GM23338 (cell line): ENCODE measurements around the gene GAPDH. TPM values are rescaled to one million over a fixed set of nuclear protein-coding genes. Genes with fewer than 3 reads are reported as not detected.

ENCODE experiments used
- ATAC-seq: fragments of 200-7000 bp; cut with Tn5 transposase; 3 replicates; pipeline ENCODE4 v1.9.1; 2020
- DNase-seq: peaks from one replicate; pipeline ENCODE4 v3.0.0-alpha.2; 2015; ENCODE audit warnings: low spot score
- H2AFZ ChIP-seq: fragments of 200-600 bp; sonication (generic); 2 replicates; pipeline ENCODE4 v1.8.0; 2016; ENCODE audit warnings: antibody characterized with exemption, mild to moderate bottlenecking, moderate library complexity
- H3F3A ChIP-seq: fragments of 200-600 bp; sonication (generic); replicated peaks from 2 replicates; pipeline ENCODE4 v1.8.0; 2017; ENCODE audit warnings: antibody characterized with exemption, mixed run types, low read depth
- H3K27ac ChIP-seq: fragments of 200-600 bp; sonication (generic); 2 replicates; pipeline ENCODE4 v1.6.1; 2016; ENCODE audit warnings: low read depth
- H3K27me3 ChIP-seq: fragments of 200-600 bp; sonication (generic); 2 replicates; pipeline ENCODE4 v1.8.0; 2016; ENCODE audit warnings: mild to moderate bottlenecking, mixed run types, moderate library complexity; ENCODE audit not compliant: insufficient read depth
- H3K36me3 ChIP-seq: fragments of 200-600 bp; sonication (generic); 2 replicates; pipeline ENCODE4 v1.8.0; 2016; ENCODE audit warnings: mild to moderate bottlenecking; ENCODE audit not compliant: insufficient read depth
- H3K4me1 ChIP-seq: fragments of 200-600 bp; sonication (generic); 2 replicates; pipeline ENCODE4 v1.8.0; 2016; ENCODE audit warnings: mild to moderate bottlenecking, moderate library complexity; ENCODE audit not compliant: insufficient read depth
- H3K4me2 ChIP-seq: fragments of 200-600 bp; sonication (generic); 2 replicates; pipeline ENCODE4 v1.7.1; 2017; ENCODE audit warnings: mixed run types
- H3K4me3 ChIP-seq: fragments of 200-600 bp; sonication (generic); 2 replicates; pipeline ENCODE4 v1.6.1; 2016; ENCODE audit warnings: mixed run types
- H3K79me2 ChIP-seq: fragments of 200-600 bp; sonication (generic); replicated peaks from 2 replicates; pipeline ENCODE4 v1.8.0; 2017; ENCODE audit warnings: mild to moderate bottlenecking; ENCODE audit not compliant: insufficient read depth
- H3K9me2 ChIP-seq: fragments of 200-600 bp; sonication (generic); 2 replicates; pipeline ENCODE4 v1.8.0; 2017; ENCODE audit not compliant: insufficient read depth
- H4K20me1 ChIP-seq: fragments of 200-600 bp; sonication (generic); replicated peaks from 2 replicates; pipeline ENCODE4 v1.8.0; 2017; ENCODE audit warnings: mild to moderate bottlenecking; ENCODE audit not compliant: insufficient read depth
- H3K27ac Mint-ChIP-seq: 2 replicates; pipeline ENCODE4 v1.8.0; 2020; ENCODE audit warnings: inconsistent platforms, mild to moderate bottlenecking, moderate library complexity, mixed read lengths
- H3K27me3 Mint-ChIP-seq: 3 replicates; pipeline ENCODE4 v1.8.0; 2022; ENCODE audit warnings: low read depth, mild to moderate bottlenecking, moderate library complexity, mixed read lengths, inconsistent platforms; ENCODE audit not compliant: insufficient read depth, poor library complexity
- H3K36me3 Mint-ChIP-seq: 3 replicates; pipeline ENCODE4 v1.8.0; 2021; ENCODE audit warnings: low read depth, mild to moderate bottlenecking, inconsistent platforms, moderate library complexity, mixed read lengths
- H3K4me1 Mint-ChIP-seq: 3 replicates; pipeline ENCODE4 v1.8.0; 2020; ENCODE audit warnings: mild to moderate bottlenecking, inconsistent platforms, mixed read lengths
- H3K4me3 Mint-ChIP-seq: 3 replicates; pipeline ENCODE4 v1.8.0; 2021; ENCODE audit warnings: moderate library complexity, mild to moderate bottlenecking, inconsistent platforms, mixed read lengths
- H3K9me3 Mint-ChIP-seq: 3 replicates; pipeline ENCODE4 v1.8.0; 2020; ENCODE audit warnings: moderate library complexity, mild to moderate bottlenecking, inconsistent platforms, mixed read lengths
- CREB1 ChIP-seq: fragments of 250-450 bp; sonication (Bioruptor Pico); IDR thresholded peaks from 2 replicates; pipeline ENCODE4 v1.5.0; 2020; ENCODE audit warnings: low read depth, mild to moderate bottlenecking, moderate library complexity
- EZH2phosphoT487 ChIP-seq: fragments of 200-600 bp; sonication (generic); IDR thresholded peaks from one replicate; pipeline ENCODE4 v1.8.1; 2018; ENCODE audit warnings: antibody characterized with exemption; ENCODE audit not compliant: unreplicated experiment
- JUNB ChIP-seq: IDR thresholded peaks from one replicate; pipeline ENCODE4 v1.6.1; 2016; ENCODE audit warnings: antibody characterized with exemption; ENCODE audit not compliant: unreplicated experiment
- NANOG ChIP-seq: IDR thresholded peaks from 2 replicates; pipeline ENCODE4 v1.6.1; 2016; ENCODE audit warnings: antibody characterized with exemption, borderline replicate concordance
- POLR2AphosphoS5 ChIP-seq: IDR thresholded peaks from 2 replicates; pipeline ENCODE4 v1.6.1; 2016; ENCODE audit warnings: antibody characterized with exemption, low read depth
- STAT1 ChIP-seq: IDR thresholded peaks from one replicate; pipeline ENCODE4 v1.6.1; 2016; ENCODE audit warnings: antibody characterized with exemption; ENCODE audit not compliant: unreplicated experiment
- ZNF114 ChIP-seq: fragments of 250-450 bp; sonication (Bioruptor Pico); IDR thresholded peaks from 2 replicates; pipeline ENCODE4 v1.5.0; 2020; ENCODE audit warnings: mild to moderate bottlenecking, moderate library complexity
- ZNF331 ChIP-seq: fragments of 250-450 bp; sonication (Bioruptor Pico); IDR thresholded peaks from 2 replicates; pipeline ENCODE4 v1.5.0; 2020; ENCODE audit warnings: low read depth, mild to moderate bottlenecking, moderate library complexity
- long read RNA-seq: library from polyadenylated mRNA; unstranded; transcript quantifications from one replicate; pipeline ENCODE4 v2.0.0, GENCODE V29; 2020; ENCODE audit not compliant: unreplicated experiment
- polyA plus RNA-seq: library from polyadenylated mRNA; unstranded; fragments of >200 nt; fragmentation: Nextera tagmentation; extraction: Ambion mirVana; gene quantifications from 2 replicates; pipeline ENCODE4 v1.2.1, GENCODE V29; 2016
- total RNA-seq: library from RNA; depleted of rRNA; stranded (reverse); fragments of >200 nt; shearing (Covaris generic); gene quantifications from 2 replicates; pipeline ENCODE4 v1.2.3, GENCODE V29; 2014; rRNA removed
- TF ChIP-seq, protein P1 (sequence below): IDR thresholded peaks from 2 replicates; pipeline ENCODE4 v1.6.1; 2016; ENCODE audit warnings: antibody characterized with exemption
- TF ChIP-seq, protein P2 (sequence below): IDR thresholded peaks from one replicate; pipeline ENCODE4 v1.6.1; 2018; ENCODE audit warnings: antibody characterized with exemption; ENCODE audit not compliant: unreplicated experiment

The GAPDH gene
- total RNA-seq (5,269 and 5,853 TPM in 2 replicates), polyA plus RNA-seq (6,140 and 6,219 TPM in 2 replicates)
- long read RNA-seq, transcript GAPDH-204 (8 exons, 1,256 nt): minor isoform, 221 of 14,892 reads
- long read RNA-seq, transcript GAPDH-205 (9 exons, 1,348 nt): minor isoform, 43 of 14,892 reads
- long read RNA-seq, transcript GAPDH-208 (8 exons, 1,333 nt): minor isoform, 6 of 14,892 reads
- long read RNA-seq, transcript GAPDH-201 (9 exons, 1,875 nt): major isoform, 14,073 of 14,892 reads
- long read RNA-seq, partial matches to known transcripts: 345 of 14,892 reads
- long read RNA-seq, other reads (novel, unspliced or antisense): 201 of 14,892 reads

DNA sequence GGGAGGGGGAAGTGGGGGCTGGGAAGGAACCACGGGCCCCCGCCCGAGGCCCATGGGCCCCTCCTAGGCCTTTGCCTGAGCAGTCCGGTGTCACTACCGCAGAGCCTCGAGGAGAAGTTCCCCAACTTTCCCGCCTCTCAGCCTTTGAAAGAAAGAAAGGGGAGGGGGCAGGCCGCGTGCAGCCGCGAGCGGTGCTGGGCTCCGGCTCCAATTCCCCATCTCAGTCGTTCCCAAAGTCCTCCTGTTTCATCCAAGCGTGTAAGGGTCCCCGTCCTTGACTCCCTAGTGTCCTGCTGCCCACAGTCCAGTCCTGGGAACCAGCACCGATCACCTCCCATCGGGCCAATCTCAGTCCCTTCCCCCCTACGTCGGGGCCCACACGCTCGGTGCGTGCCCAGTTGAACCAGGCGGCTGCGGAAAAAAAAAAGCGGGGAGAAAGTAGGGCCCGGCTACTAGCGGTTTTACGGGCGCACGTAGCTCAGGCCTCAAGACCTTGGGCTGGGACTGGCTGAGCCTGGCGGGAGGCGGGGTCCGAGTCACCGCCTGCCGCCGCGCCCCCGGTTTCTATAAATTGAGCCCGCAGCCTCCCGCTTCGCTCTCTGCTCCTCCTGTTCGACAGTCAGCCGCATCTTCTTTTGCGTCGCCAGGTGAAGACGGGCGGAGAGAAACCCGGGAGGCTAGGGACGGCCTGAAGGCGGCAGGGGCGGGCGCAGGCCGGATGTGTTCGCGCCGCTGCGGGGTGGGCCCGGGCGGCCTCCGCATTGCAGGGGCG lies at the start of gene GAPDH:
Gene GAPDH, plus strand, starts transcription at position 595 of the 772 bp plus-strand sequence. CDS start 316 bp downstream, outside the sequence.
- peaks cover 61% of the 10 kb centered on the region for H3K27me3 Mint-ChIP-seq

More for the DNA sequence above, at the start of gene GAPDH:
- Histone ChIP-seq H3K79me2 (peaks cover 35% of the 10 kb centered on the region), H3K4me2 (peak within 1 kb of the TSS; percentile 96), H3K4me1 (peaks cover 34% of the 10 kb centered on the region), H4K20me1 (peaks cover 15% of the 10 kb centered on the region), H3K36me3 (peaks cover 46% of the 10 kb centered on the region), H3K4me3 (peak within 1 kb of the TSS; percentile 96), H3K9me2 (no peaks in the 10 kb centered on the region), H2AFZ (0 out of 2 replicates have a peak within 1 kb of the TSS, but pooled peaks have one; percentile 23), H3F3A (peaks cover 73% of the 10 kb centered on the region), H3K27me3 (no peaks in the 10 kb centered on the region), H3K27ac (peak within 1 kb of the TSS; percentile 98)
- peak; percentile 98 for DNase-seq
- H3K9me3 Mint-ChIP-seq: peaks cover 20% of the 10 kb centered on the region; the same call in 2 of the 3 replicates
- H3K36me3 Mint-ChIP-seq: peaks cover 84% of the 10 kb centered on the region
- peak within 1 kb of the TSS; percentile 93 for H3K4me3 Mint-ChIP-seq
- H3K4me1 Mint-ChIP-seq: peaks cover 39% of the 10 kb centered on the region
- TF ChIP-seq, protein P1, sequence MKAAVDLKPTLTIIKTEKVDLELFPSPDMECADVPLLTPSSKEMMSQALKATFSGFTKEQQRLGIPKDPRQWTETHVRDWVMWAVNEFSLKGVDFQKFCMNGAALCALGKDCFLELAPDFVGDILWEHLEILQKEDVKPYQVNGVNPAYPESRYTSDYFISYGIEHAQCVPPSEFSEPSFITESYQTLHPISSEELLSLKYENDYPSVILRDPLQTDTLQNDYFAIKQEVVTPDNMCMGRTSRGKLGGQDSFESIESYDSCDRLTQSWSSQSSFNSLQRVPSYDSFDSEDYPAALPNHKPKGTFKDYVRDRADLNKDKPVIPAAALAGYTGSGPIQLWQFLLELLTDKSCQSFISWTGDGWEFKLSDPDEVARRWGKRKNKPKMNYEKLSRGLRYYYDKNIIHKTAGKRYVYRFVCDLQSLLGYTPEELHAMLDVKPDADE: 0 out of 2 replicates have a peak, but pooled peaks have one; percentile 22
- TF ChIP-seq POLR2AphosphoS5 (peak; percentile 100), STAT1 (no peak), ZNF114 (CRISPR knock-in tag) (0 out of 2 replicates have a peak, but pooled peaks have one; percentile 49), NANOG (no peak), EZH2phosphoT487 (no peak), CREB1 (CRISPR knock-in tag) (peak; percentile 37; the same call in 1 of the 2 replicates), JUNB (no peak), ZNF331 (CRISPR knock-in tag) (no peak)
- TF ChIP-seq, protein P2, sequence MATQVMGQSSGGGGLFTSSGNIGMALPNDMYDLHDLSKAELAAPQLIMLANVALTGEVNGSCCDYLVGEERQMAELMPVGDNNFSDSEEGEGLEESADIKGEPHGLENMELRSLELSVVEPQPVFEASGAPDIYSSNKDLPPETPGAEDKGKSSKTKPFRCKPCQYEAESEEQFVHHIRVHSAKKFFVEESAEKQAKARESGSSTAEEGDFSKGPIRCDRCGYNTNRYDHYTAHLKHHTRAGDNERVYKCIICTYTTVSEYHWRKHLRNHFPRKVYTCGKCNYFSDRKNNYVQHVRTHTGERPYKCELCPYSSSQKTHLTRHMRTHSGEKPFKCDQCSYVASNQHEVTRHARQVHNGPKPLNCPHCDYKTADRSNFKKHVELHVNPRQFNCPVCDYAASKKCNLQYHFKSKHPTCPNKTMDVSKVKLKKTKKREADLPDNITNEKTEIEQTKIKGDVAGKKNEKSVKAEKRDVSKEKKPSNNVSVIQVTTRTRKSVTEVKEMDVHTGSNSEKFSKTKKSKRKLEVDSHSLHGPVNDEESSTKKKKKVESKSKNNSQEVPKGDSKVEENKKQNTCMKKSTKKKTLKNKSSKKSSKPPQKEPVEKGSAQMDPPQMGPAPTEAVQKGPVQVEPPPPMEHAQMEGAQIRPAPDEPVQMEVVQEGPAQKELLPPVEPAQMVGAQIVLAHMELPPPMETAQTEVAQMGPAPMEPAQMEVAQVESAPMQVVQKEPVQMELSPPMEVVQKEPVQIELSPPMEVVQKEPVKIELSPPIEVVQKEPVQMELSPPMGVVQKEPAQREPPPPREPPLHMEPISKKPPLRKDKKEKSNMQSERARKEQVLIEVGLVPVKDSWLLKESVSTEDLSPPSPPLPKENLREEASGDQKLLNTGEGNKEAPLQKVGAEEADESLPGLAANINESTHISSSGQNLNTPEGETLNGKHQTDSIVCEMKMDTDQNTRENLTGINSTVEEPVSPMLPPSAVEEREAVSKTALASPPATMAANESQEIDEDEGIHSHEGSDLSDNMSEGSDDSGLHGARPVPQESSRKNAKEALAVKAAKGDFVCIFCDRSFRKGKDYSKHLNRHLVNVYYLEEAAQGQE: peak; percentile 17
- peak within 1 kb of the TSS; percentile 100 for H3K27ac Mint-ChIP-seq
- ATAC-seq: peak; percentile 55
